Activated T-cell treated with anti-CD3 and anti-CD28 coated beads, Interleukin-2, amount 50 U/mL, for 72 hours (primary cell): Measurements from ENCODE around the gene FKTN. TPM values are rescaled to one million over a fixed set of nuclear protein-coding genes. Genes with fewer than 3 reads are reported as not detected.

Source experiments
- ATAC-seq, 2 donors: fragments of 150-1000 bp; cut with Tn5 transposase; replicated peaks in 1 of 2; 2 replicates each; pipeline ENCODE4 v1.10.0; 2021; ENCODE audit warnings: moderate library complexity in 2 of 2, mild to moderate bottlenecking in 1 of 2
- DNase-seq, 2 donors: peaks; one replicate each; pipeline ENCODE4 v3.0.0; 2021 to 2022; ENCODE audit warnings: mixed read lengths in 1 of 2
- H3K27ac Mint-ChIP-seq: one replicate; pipeline ENCODE4 v1.8.0; 2022; ENCODE audit warnings: mild to moderate bottlenecking, moderate library complexity, mixed read lengths
- H3K27me3 Mint-ChIP-seq: one replicate; pipeline ENCODE4 v1.8.0; 2022; ENCODE audit warnings: low read depth, mixed read lengths
- H3K36me3 Mint-ChIP-seq, 2 donors: one replicate each; pipeline ENCODE4 v1.8.0; 2022; ENCODE audit warnings: mixed read lengths in 2 of 2, mild to moderate bottlenecking in 1 of 2; ENCODE audit not compliant: insufficient read depth in 2 of 2
- H3K4me1 Mint-ChIP-seq: one replicate; pipeline ENCODE4 v1.8.0; 2022; ENCODE audit warnings: low read depth, mixed read lengths
- H3K4me3 Mint-ChIP-seq, 2 donors: one replicate each; pipeline ENCODE4 v1.8.0; 2022; ENCODE audit warnings: mild to moderate bottlenecking in 2 of 2, mixed read lengths in 2 of 2, moderate library complexity in 2 of 2
- H3K9me3 Mint-ChIP-seq, 2 donors: one replicate each; pipeline ENCODE4 v1.8.0; 2022; ENCODE audit warnings: mixed read lengths in 2 of 2
- total RNA-seq, 2 donors: library from RNA; stranded (reverse); gene quantifications; one replicate each; pipeline ENCODE4 v1.2.3, GENCODE V29; 2022

The FKTN gene
- total RNA-seq, 2 donors from 2014 or later: 18.1 to 24.0 TPM

GRCh38 chr9:105643795-105644194, 85.9 kb downstream of the FKTN start:
- Mint-ChIP-seq H3K4me1 (no peaks in the 10 kb centered on the region), H3K4me3 (no peak overlapping the region), H3K27ac (no peak overlapping the region), H3K36me3 (no peaks in the 10 kb centered on the region), H3K9me3 (no peaks in the 10 kb centered on the region), H3K27me3 (no peaks in the 10 kb centered on the region)
- DNase-seq (no peak), ATAC-seq (no peak)

GRCh38 chr9:105646879-105647594, 89.1 kb downstream of the FKTN start:
- no peaks in the 10 kb centered on the region for H3K9me3 Mint-ChIP-seq
- no peaks in the 10 kb centered on the region for H3K36me3 Mint-ChIP-seq
- H3K4me1 Mint-ChIP-seq: no peaks in the 10 kb centered on the region
- no peak overlapping the region for H3K27ac Mint-ChIP-seq
- ATAC-seq (no peak), DNase-seq (no peak)
- H3K4me3 Mint-ChIP-seq: no peak overlapping the region
- H3K27me3 Mint-ChIP-seq: no peaks in the 10 kb centered on the region

GRCh38 chr9:105647595-105648349, 89.8 kb downstream of the FKTN start:
- DNase-seq (no peak), ATAC-seq (no peak)
- H3K27me3 Mint-ChIP-seq: no peaks in the 10 kb centered on the region
- no peaks in the 10 kb centered on the region for H3K36me3 Mint-ChIP-seq
- H3K27ac Mint-ChIP-seq: no peak overlapping the region
- H3K9me3 Mint-ChIP-seq: no peaks in the 10 kb centered on the region
- H3K4me1 Mint-ChIP-seq: no peaks in the 10 kb centered on the region
- no peak overlapping the region for H3K4me3 Mint-ChIP-seq

DNA sequence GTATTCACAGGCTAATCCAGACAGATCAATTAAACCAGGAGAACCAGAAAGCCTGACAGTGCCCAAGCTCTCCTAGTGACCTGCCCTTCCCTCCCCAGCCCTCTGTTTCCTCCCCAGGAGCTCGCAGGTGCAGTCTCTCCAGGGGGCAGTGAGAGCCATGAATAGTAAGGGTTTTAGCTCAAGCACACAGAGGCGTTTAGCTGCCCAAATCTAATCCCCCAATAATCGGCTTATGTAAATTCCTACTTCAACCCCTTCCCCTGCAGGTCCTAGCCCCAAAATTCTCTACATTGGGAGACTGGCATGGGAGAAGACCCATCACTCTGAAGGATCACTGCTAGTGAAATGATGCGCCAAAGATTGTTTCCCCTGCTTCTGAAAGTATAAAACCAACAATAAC, 93.9 kb downstream of the FKTN start:
- no peak for ATAC-seq
- Mint-ChIP-seq H3K4me1 (peaks cover 6% of the 10 kb centered on the region), H3K36me3 (peaks cover 0 to 2% of the 10 kb centered on the region in 2 donors), H3K9me3 (no peaks in the 10 kb centered on the region), H3K4me3 (no peak overlapping the region), H3K27me3 (peaks cover 19% of the 10 kb centered on the region), H3K27ac (no peak overlapping the region)
- DNase-seq: no peak

DNA sequence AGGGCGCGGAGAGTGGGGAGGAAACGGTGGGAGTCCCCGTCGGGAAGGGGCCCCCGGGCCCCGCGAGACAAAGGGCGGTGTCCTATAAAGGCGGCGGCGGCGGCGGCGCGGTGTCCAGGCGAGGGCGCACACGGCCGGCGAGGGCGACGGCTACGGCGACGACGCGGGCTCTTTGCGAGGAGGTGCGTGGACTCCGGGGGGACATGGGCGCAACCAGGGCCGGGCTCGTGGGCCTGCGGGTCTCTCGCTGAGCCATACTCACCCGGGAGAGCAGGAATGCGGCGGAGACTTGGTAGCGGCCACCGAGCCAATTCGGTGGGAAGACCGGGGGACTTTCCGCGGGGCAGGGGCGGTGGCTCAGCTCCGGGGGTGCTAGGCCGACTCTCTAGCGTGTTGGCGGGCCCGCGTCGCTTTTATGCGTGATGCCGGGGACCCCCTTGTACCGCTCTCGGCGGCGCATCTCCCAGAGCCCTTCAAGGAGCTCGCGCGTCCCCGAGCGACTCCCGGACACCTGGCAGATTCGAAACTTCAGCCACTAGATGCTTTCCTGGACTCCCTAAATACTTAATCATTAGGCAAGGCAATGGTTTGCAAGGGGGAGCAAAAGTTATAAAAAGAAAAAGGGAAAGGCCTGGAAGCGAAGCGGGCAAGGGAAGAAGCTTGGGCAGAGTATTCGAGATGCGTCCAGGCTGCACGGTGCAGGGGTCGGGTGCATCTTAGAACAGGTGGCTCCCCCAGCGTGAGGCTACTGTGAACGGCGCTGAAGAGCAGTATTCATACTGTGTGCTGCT, 98.4 kb downstream of the FKTN start:
- Mint-ChIP-seq H3K36me3 (peaks cover 0 to 2% of the 10 kb centered on the region in 2 donors), H3K9me3 (no peaks in the 10 kb centered on the region), H3K4me1 (peaks cover 9% of the 10 kb centered on the region), H3K27ac (no peak overlapping the region), H3K27me3 (peaks cover 38% of the 10 kb centered on the region), H3K4me3 (peak overlapping the region; percentile 86)
- DNase-seq (peak; percentile 27 to 36), ATAC-seq (peak; percentile 80 to 82)

- Mint-ChIP-seq H3K27ac (no peak overlapping the region), H3K36me3 (peaks cover 0 to 2% of the 10 kb centered on the region in 2 donors)
- no peak for ATAC-seq
Observed at GRCh38 chr9:105658351-105658750, 100.4 kb downstream of the FKTN start.

DNA sequence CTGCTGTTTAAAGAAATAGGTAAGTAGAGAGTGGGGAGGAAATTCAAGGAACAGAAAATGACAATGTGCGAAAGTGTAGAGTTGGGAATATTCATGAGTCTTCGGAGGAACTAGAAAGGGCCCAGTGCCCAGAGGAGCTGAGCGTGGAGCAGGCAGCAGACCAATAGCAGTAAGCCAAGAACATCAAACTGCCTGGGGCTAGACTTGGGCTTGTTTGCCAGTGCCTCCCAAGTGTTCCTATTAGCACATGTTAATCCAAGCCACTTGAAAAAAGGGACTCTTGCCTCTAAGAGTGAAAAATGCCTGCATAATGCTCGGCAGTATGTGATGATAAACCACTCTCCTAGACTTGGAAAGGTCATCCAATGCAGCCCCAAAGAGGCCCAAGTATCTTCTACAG, 103.1 kb downstream of the FKTN start:
- peaks cover 25% of the 10 kb centered on the region for H3K27me3 Mint-ChIP-seq
- H3K4me1 Mint-ChIP-seq: peaks cover 9% of the 10 kb centered on the region
- no peaks in the 10 kb centered on the region for H3K9me3 Mint-ChIP-seq
- no peak overlapping the region for H3K4me3 Mint-ChIP-seq
- no peak for ATAC-seq
- H3K27ac Mint-ChIP-seq: no peak overlapping the region
- H3K36me3 Mint-ChIP-seq: no peaks in the 10 kb centered on the region
- no peak for DNase-seq

More at GRCh38 chr9:105658351-105658750, 100.4 kb downstream of the FKTN start:
- DNase-seq: no peak
- no peaks in the 10 kb centered on the region for H3K9me3 Mint-ChIP-seq
- H3K27me3 Mint-ChIP-seq: peaks cover 38% of the 10 kb centered on the region
- peaks cover 9% of the 10 kb centered on the region for H3K4me1 Mint-ChIP-seq
- no peak overlapping the region for H3K4me3 Mint-ChIP-seq

- ATAC-seq (no peak), DNase-seq (no peak)
- H3K36me3 Mint-ChIP-seq: no peaks in the 10 kb centered on the region
- no peaks in the 10 kb centered on the region for H3K9me3 Mint-ChIP-seq
- H3K4me3 Mint-ChIP-seq: no peak within 1 kb of the TSS
- H3K4me1 Mint-ChIP-seq: no peaks in the 10 kb centered on the region
- H3K27me3 Mint-ChIP-seq: peaks cover 15% of the 10 kb centered on the region
- no peak within 1 kb of the TSS for H3K27ac Mint-ChIP-seq
Observed at GRCh38 chr9:105662184-105663104, 104.5 kb downstream of the FKTN start, which contains the start of gene TAL2. TSS of gene TAL2 (plus strand) at chr9:105662457. CDS start at chr9:105662497, 40 bp downstream.

DNA sequence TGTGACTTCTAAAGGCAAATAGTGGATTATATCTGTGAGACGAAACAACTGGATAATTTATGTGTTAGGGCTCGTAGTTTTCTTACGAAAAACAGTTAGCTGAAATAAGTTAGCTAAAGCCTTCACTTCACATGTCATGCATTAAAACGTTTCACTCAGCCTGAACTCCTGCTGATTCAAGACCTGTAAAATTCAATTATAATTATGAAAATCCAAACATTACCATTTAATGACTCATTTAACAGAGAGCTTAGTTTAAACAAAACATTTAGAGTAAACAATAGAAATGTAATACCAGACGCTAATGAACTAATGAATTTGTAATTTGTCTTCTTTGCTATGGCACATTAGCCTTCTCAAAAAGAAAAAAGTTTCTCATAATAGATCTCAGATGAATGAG, 106.0 kb downstream of the FKTN start:
- Mint-ChIP-seq H3K9me3 (no peaks in the 10 kb centered on the region), H3K36me3 (no peaks in the 10 kb centered on the region), H3K27me3 (peaks cover 6% of the 10 kb centered on the region), H3K27ac (no peak overlapping the region), H3K4me1 (no peaks in the 10 kb centered on the region), H3K4me3 (no peak overlapping the region)
- no peak for ATAC-seq
- no peak for DNase-seq

GRCh38 chr9:105667867-105668266, 109.9 kb downstream of the FKTN start:
- Mint-ChIP-seq H3K27ac (no peak overlapping the region), H3K36me3 (no peaks in the 10 kb centered on the region), H3K9me3 (no peaks in the 10 kb centered on the region)

GRCh38 chr9:105670315-105670714, 112.4 kb downstream of the FKTN start:
- H3K4me1 Mint-ChIP-seq: peaks cover 5% of the 10 kb centered on the region
- H3K27ac Mint-ChIP-seq: no peak overlapping the region
- ATAC-seq: no peak
- H3K27me3 Mint-ChIP-seq: peaks cover 7% of the 10 kb centered on the region
- DNase-seq: no peak
- H3K36me3 Mint-ChIP-seq: no peaks in the 10 kb centered on the region
- no peaks in the 10 kb centered on the region for H3K9me3 Mint-ChIP-seq
- no peak overlapping the region for H3K4me3 Mint-ChIP-seq

More at GRCh38 chr9:105667867-105668266, 109.9 kb downstream of the FKTN start:
- no peak for DNase-seq
- Mint-ChIP-seq H3K4me1 (peaks cover 3% of the 10 kb centered on the region), H3K27me3 (peaks cover 4% of the 10 kb centered on the region), H3K4me3 (no peak overlapping the region)
- no peak for ATAC-seq

DNA sequence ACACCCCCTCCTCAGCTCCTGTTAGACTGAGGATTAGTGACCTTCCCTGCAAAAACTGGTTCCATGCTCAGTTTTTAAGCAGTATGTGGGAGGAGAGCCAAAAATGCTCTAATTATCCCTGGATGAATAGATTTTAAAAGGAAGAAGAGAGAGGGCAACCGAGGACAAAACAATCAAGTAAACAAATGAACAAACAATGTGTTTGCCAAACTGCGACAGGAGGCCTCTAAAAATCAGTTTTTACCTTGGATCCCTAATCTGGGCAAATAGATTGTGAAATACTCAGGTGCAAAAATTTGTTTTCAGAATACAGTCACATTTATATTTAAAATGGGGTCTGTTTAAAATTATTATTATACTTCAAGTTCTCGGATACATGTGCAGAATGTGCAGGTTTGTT, 112.8 kb downstream of the FKTN start:
- no peak for DNase-seq
- no peak overlapping the region for H3K4me3 Mint-ChIP-seq
- H3K27ac Mint-ChIP-seq: no peak overlapping the region
- no peaks in the 10 kb centered on the region for H3K9me3 Mint-ChIP-seq
- peaks cover 5% of the 10 kb centered on the region for H3K4me1 Mint-ChIP-seq
- no peaks in the 10 kb centered on the region for H3K36me3 Mint-ChIP-seq
- ATAC-seq: no peak
- H3K27me3 Mint-ChIP-seq: peaks cover 7% of the 10 kb centered on the region
